Measurements from ENCODE around the gene TEKT2.

DNA sequence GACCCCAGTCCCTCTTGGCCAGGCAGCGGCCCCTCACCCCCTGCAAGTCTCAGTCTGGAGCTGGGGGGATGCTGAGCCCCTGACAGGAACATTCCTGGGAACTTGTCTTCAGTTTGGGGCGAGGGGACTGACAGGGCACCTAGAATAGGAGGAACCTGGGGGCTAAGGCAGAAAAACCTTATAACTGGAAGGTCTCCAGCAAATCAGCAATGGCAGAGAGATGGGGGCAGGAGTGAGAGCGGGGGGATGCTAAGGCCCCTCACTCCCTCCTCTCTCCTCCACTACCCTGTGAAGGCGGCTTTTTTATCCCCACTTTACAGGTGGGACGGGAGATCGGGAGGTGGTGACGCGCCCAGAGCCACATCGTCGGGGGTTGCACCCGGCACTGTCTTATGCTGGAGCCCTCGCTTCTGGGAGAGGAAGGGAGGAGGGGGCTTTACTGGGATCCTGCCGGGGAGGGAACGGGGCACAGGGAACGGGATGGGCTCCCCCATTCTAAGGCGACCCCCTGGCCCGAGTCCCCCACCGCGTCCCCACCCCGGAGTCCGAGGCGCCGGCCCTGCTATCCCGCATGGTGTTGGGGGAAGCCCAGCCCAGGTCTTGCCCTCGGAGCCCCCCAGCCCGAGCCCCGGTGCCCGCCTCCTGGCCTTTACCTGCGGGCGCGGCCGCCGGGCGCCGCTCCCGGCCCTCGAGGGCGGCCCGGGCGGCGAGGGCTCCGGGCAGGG, 40.7 kb downstream of the TEKT2 start:
- no peak for TF ChIP-seq POLR2A (IDR thresholded peaks at IDR 0.05)
- TF ChIP-seq, protein P1, sequence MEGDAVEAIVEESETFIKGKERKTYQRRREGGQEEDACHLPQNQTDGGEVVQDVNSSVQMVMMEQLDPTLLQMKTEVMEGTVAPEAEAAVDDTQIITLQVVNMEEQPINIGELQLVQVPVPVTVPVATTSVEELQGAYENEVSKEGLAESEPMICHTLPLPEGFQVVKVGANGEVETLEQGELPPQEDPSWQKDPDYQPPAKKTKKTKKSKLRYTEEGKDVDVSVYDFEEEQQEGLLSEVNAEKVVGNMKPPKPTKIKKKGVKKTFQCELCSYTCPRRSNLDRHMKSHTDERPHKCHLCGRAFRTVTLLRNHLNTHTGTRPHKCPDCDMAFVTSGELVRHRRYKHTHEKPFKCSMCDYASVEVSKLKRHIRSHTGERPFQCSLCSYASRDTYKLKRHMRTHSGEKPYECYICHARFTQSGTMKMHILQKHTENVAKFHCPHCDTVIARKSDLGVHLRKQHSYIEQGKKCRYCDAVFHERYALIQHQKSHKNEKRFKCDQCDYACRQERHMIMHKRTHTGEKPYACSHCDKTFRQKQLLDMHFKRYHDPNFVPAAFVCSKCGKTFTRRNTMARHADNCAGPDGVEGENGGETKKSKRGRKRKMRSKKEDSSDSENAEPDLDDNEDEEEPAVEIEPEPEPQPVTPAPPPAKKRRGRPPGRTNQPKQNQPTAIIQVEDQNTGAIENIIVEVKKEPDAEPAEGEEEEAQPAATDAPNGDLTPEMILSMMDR (IDR thresholded peaks at IDR 0.05): no peak
